ENCODE results near the gene MROH2A. TPM values are rescaled to one million over a fixed set of nuclear protein-coding genes. Genes with fewer than 3 reads are reported as not detected.

The MROH2A gene
- total RNA-seq, 4 donors from 2014 or later, result 0.27 to 1.6 (median 0.35) TPM; not detected in 1

DNA sequence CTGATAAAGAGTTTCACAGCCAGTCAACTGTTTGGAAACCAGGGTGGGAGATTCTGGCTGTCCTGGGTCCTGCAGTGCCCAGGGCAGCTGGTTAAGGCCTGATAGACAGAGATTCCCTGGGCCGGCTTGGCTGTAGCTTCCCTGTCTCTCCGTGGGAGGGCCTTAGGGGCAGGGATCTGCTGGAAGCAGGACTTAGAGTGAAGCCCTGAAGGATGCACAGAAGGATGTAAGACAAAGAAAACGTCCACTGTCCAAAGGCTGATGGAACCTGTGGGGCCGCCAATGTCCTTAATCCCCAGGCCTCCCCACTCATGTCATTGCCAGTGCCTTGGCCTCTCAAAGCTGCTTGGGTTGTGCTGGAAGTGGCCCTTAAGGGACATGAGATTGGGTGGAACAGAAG, 33.0 kb downstream of the MROH2A start:
- Histone ChIP-seq H3K4me1 (no peaks in the 10 kb centered on the region), H3K9me3 (no peaks in the 10 kb centered on the region), H3K27me3 (no peaks in the 10 kb centered on the region), H3K36me3 (no peaks in the 10 kb centered on the region), H3K27ac (no peak overlapping the region), H3K4me3 (no peak overlapping the region)
- TF ChIP-seq, protein P1, sequence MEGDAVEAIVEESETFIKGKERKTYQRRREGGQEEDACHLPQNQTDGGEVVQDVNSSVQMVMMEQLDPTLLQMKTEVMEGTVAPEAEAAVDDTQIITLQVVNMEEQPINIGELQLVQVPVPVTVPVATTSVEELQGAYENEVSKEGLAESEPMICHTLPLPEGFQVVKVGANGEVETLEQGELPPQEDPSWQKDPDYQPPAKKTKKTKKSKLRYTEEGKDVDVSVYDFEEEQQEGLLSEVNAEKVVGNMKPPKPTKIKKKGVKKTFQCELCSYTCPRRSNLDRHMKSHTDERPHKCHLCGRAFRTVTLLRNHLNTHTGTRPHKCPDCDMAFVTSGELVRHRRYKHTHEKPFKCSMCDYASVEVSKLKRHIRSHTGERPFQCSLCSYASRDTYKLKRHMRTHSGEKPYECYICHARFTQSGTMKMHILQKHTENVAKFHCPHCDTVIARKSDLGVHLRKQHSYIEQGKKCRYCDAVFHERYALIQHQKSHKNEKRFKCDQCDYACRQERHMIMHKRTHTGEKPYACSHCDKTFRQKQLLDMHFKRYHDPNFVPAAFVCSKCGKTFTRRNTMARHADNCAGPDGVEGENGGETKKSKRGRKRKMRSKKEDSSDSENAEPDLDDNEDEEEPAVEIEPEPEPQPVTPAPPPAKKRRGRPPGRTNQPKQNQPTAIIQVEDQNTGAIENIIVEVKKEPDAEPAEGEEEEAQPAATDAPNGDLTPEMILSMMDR (IDR thresholded peaks at IDR 0.05), result no peak
- no peak for TF ChIP-seq POLR2A (IDR thresholded peaks at IDR 0.05)
- DNase-seq, result peak in 2 of 3 donors; percentile 10 to 13

DNA sequence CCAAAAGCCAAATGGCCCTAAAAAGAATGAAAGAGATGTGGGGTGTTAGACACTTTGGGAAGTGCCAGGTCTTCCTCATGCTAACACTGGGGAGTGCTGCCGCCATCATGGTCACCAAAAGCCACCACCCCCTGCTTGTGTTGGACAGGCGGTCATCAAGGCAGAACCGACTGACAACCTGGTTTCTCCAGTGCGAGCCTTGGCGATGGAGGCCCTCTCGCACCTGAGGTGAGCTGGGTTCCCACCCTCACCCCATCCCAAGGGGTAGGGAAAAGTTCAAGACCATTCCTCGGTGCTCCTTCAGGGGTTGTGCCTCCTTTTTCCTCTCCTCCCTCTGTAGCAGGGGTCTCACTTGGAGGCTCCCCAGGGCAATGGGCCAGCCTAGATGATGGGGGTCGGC, 33.6 kb downstream of the MROH2A start:
- peak in 2 of 3 donors; percentile 35 to 40 for DNase-seq
- Histone ChIP-seq H3K4me1 (no peaks in the 10 kb centered on the region), H3K27ac (no peak overlapping the region), H3K36me3 (no peaks in the 10 kb centered on the region), H3K27me3 (no peaks in the 10 kb centered on the region), H3K9me3 (no peaks in the 10 kb centered on the region), H3K4me3 (no peak overlapping the region)
- TF ChIP-seq POLR2A (IDR thresholded peaks at IDR 0.05), result no peak
- TF ChIP-seq, protein P1 (IDR thresholded peaks at IDR 0.05), result no peak

DNA sequence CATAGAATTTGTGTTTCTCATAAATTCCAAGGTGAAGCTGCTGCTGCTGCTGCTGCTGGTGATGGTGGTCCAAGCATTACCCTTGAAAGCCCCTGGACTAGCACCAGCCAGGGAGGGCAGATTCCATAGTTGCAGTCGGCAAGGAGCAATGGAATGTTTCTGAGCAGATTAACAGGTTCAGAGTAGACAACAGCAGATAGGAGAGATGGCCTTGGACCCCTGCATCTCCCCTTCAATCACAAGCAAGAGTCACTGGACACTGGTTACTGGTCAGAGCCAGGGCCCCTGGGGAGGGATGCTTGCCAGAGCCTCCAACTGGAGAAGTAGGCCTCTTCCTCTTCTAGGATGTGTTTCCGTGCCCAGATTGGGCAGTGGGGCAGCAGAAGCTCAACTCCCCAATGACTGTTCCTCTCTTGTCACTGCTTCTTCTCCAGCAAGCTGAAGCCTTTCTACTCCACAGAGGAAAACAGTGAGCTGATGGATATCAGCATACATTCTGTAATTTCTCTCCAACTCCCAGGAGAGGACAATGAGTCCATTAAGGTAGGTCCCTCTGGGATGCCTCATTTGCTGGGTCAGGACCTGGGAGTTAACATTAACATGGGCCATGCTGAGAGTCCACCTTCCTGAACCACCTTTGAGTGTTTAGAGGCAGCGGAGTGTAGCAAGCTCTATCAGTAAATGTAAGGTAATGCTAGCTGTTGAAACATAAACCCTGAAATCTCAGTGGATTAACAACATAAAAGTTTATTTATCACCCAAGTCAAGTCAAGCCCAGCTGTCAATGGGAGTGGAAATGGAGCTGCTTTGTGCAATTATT, 35.3 kb downstream of the MROH2A start:
- Histone ChIP-seq H3K36me3 (no peaks in the 10 kb centered on the region), H3K4me3 (no peak overlapping the region), H3K9me3 (no peaks in the 10 kb centered on the region), H3K27ac (no peak overlapping the region), H3K27me3 (no peaks in the 10 kb centered on the region), H3K4me1 (no peaks in the 10 kb centered on the region)
- TF ChIP-seq, protein P1 (IDR thresholded peaks at IDR 0.05), result no peak
- no peak for TF ChIP-seq POLR2A (IDR thresholded peaks at IDR 0.05)
- DNase-seq, result peak in 2 of 3 donors; percentile 15 to 17

DNA sequence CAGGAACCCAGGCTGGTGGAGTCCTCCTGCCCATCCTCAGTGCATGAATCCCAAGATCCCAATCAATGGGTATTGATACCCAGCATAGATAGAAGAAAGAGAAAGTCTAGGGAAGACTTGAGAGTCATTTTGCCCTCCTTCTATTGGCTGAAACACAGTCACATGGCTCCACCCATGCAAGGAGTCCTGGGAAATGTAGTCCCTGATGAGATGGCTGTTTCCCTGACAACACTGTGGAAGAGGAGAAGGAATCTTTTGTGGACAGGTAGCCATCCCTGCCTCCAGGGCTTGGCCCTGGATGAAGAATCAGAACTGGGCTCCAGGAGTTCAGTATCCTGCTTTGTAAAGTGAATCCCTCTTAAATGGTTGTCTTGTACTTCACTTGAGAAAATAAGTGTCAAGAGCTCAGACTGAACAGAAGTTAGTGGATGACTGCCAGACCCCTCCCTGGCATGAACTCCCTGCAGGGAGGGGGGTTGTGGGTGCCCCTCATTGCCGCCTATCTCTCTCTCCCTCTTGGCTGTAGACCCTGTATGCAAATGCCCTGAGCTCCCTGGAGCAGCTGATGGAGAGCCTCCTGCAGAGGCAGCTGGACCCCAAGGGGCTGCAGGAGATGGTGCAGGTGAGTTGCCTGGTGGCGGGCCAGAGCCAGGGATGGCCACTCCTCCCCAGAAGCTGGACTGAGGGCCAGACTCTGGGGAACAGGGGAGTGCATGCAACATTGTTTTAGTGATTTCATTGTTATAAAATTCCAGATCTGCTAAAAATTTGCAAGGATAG, 36.1 kb downstream of the MROH2A start:
- TF ChIP-seq, protein P1 (IDR thresholded peaks at IDR 0.05), result no peak
- TF ChIP-seq POLR2A (IDR thresholded peaks at IDR 0.05), result no peak
- H3K27ac ChIP-seq, result no peak overlapping the region
- H3K4me1 ChIP-seq, result no peaks in the 10 kb centered on the region
- DNase-seq, result peak in 2 of 3 donors; percentile 27 to 35
- no peaks in the 10 kb centered on the region for H3K36me3 ChIP-seq
- no peaks in the 10 kb centered on the region for H3K9me3 ChIP-seq
- no peak overlapping the region for H3K4me3 ChIP-seq
- H3K27me3 ChIP-seq, result no peaks in the 10 kb centered on the region

DNA sequence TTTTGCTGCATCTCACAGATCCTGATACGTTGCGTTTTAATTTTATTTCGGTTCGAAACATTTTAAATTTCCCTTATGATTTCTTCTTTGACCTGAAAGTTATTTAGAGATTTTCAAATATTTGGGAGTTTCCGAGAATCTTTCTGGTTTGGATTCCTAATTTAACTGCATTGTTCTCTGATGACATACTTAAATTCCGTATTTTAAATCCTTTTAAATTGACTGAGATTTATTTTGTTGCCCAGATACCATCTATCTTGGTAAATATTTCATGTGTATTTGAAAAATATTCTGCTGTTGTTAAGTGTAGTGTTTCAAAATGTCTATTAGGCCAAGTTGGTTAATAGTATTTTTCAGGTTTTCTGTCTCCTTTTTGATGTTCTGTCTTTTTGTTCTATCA, 37.7 kb downstream of the MROH2A start:
- no peaks in the 10 kb centered on the region for H3K36me3 ChIP-seq
- no peaks in the 10 kb centered on the region for H3K4me1 ChIP-seq
- H3K27me3 ChIP-seq, result no peaks in the 10 kb centered on the region
- TF ChIP-seq, protein P1 (IDR thresholded peaks at IDR 0.05), result no peak
- no peak for TF ChIP-seq POLR2A (IDR thresholded peaks at IDR 0.05)
- H3K27ac ChIP-seq, result no peak overlapping the region
- H3K9me3 ChIP-seq, result no peaks in the 10 kb centered on the region
- H3K4me3 ChIP-seq, result no peak overlapping the region
- DNase-seq, result no peak
